ENCODE results near the gene ATP2B2.

DNA sequence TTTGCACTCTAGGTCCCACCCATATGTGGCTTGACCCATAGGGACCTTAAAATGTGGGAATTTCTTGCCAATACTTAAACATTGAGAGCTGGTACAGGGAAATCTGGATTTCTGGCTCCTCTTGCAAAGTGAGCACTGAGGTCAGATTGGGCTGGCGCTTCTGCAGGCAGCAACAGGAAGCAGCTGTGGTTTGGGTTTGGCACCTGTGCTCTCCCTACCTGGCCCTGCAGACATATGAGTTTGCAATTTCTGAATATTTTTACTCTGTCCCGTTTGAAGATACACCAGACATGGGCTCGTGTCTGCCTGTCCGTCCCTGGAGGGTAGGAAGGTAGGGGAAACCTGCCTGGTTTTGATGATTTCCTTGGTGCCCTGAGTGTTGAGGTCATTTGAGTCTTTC is 109.7 kb downstream of the ATP2B2 start:
- TF ChIP-seq CTCF (IDR thresholded peaks at IDR 0.05 in 4 of 5, conservative IDR thresholded peaks at IDR 0.05 in 1 of 5) (no peak), POLR2A (IDR thresholded peaks at IDR 0.05) (no peak)
